HG02885 (cell line): ENCODE results near the gene B4GALNT4.
"Not testable (repeated sequence)": the region's sequence is repeated elsewhere in the genome, so short reads cannot be mapped to it uniquely, and the experiment has no call there.

Experiments
- ATAC-seq: cut with Tn5 transposase; IDR thresholded peaks from one replicate; pipeline ENCODE4 v1.9.1; 2021; ENCODE audit warnings: mild to moderate bottlenecking; ENCODE audit not compliant: unreplicated experiment, poor library complexity

Gene B4GALNT4

GRCh38 chr11:416757-417621 lies 47.7 kb downstream of the B4GALNT4 start:
- no peak for ATAC-seq

- ATAC-seq: no peak
Observed at GRCh38 chr11:417652-418342, 48.5 kb downstream of the B4GALNT4 start.

- ATAC-seq: no peak
Observed at GRCh38 chr11:418343-419247, 49.3 kb downstream of the B4GALNT4 start.

- ATAC-seq: no peak
Observed at GRCh38 chr11:419248-420005, 50.1 kb downstream of the B4GALNT4 start.

GRCh38 chr11:420054-420910 lies 51.0 kb downstream of the B4GALNT4 start:
- ATAC-seq: no peak

- ATAC-seq: no peak
Observed at GRCh38 chr11:420911-421321, 51.6 kb downstream of the B4GALNT4 start.

GRCh38 chr11:422249-422656 lies 53.0 kb downstream of the B4GALNT4 start:
- no peak for ATAC-seq

GRCh38 chr11:424232-424631 lies 54.9 kb downstream of the B4GALNT4 start:
- ATAC-seq: no peak

GRCh38 chr11:424766-425165 lies 55.5 kb downstream of the B4GALNT4 start:
- ATAC-seq: not testable (repeated sequence)

- no peak for ATAC-seq
Observed at GRCh38 chr11:425301-425700, 56.0 kb downstream of the B4GALNT4 start.

GRCh38 chr11:426851-427250 lies 57.6 kb downstream of the B4GALNT4 start:
- no peak for ATAC-seq

GRCh38 chr11:428295-428694 lies 59.0 kb downstream of the B4GALNT4 start:
- no peak for ATAC-seq

GRCh38 chr11:429391-429790 lies 60.1 kb downstream of the B4GALNT4 start:
- no peak for ATAC-seq

- ATAC-seq: no peak
Observed at GRCh38 chr11:429931-430456, 60.7 kb downstream of the B4GALNT4 start.
